Smooth muscle cell (in vitro differentiated cells): ENCODE measurements around the gene PLPPR2. TPM values are rescaled to one million over a fixed set of nuclear protein-coding genes. Genes with fewer than 3 reads are reported as not detected.
A peak's percentile ranks its signal among the peaks of the same experiment; 100 is the strongest.
"Not testable (repeated sequence)": the region's sequence is repeated elsewhere in the genome, so short reads cannot be mapped to it uniquely, and the experiment has no call there.

Source experiments
- DNase-seq: peaks from one replicate; lab custom pipeline; 2025; ENCODE audit not compliant: unreplicated experiment; lab: John Stamatoyannopoulos, UW
- H2AFZ ChIP-seq: fragments of 200-600 bp; sonication (generic); 2 replicates; pipeline ENCODE4 v1.6.0; 2016; ENCODE audit warnings: antibody characterized with exemption, low read depth, mild to moderate bottlenecking
- H3F3A ChIP-seq: fragments of 200-600 bp; sonication (generic); 2 replicates; pipeline ENCODE4 v1.6.0; 2017; ENCODE audit warnings: antibody characterized with exemption, low read depth
- H3K27ac ChIP-seq: fragments of 200-600 bp; sonication (generic); 2 replicates; pipeline ENCODE4 v1.5.1; 2016; ENCODE audit warnings: low read depth, mild to moderate bottlenecking
- H3K27me3 ChIP-seq: fragments of 200-600 bp; sonication (generic); 2 replicates; pipeline ENCODE4 v1.6.1; 2016; ENCODE audit warnings: low read depth, mild to moderate bottlenecking
- H3K36me3 ChIP-seq: fragments of 200-600 bp; sonication (generic); 2 replicates; pipeline ENCODE4 v1.5.1; 2016; ENCODE audit warnings: low read depth
- H3K4me1 ChIP-seq: fragments of 200-600 bp; sonication (generic); 2 replicates; pipeline ENCODE4 v1.5.1; 2016; ENCODE audit warnings: low read depth
- H3K4me2 ChIP-seq: fragments of 200-600 bp; sonication (generic); 2 replicates; pipeline ENCODE4 v1.6.0; 2016; ENCODE audit warnings: mild to moderate bottlenecking
- H3K4me3 ChIP-seq: fragments of 200-600 bp; sonication (generic); 2 replicates; pipeline ENCODE4 v1.5.1; 2016; ENCODE audit warnings: mild to moderate bottlenecking
- H3K79me2 ChIP-seq: fragments of 200-600 bp; sonication (generic); 2 replicates; pipeline ENCODE4 v1.6.0; 2016; ENCODE audit warnings: low read depth, mild to moderate bottlenecking
- H3K9ac ChIP-seq: fragments of 200-600 bp; sonication (generic); 2 replicates; pipeline ENCODE4 v1.6.0; 2016; ENCODE audit warnings: low read depth
- H3K9me3 ChIP-seq: fragments of 200-600 bp; sonication (generic); replicated peaks from 2 replicates; pipeline ENCODE4 v1.5.1; 2016; ENCODE audit warnings: low read depth
- H4K20me1 ChIP-seq: fragments of 200-600 bp; sonication (generic); 2 replicates; pipeline ENCODE4 v1.6.0; 2016; ENCODE audit warnings: low read depth
- CTCF ChIP-seq: fragments of 200-600 bp; sonication (generic); IDR thresholded peaks from 2 replicates; pipeline ENCODE4 v1.5.1; 2017; ENCODE audit warnings: borderline replicate concordance, mild to moderate bottlenecking, antibody characterized with exemption; ENCODE audit not compliant: insufficient read depth, poor library complexity, severe bottlenecking
- WGBS: methylation state at CpG from one replicate; pipeline ENCODE4 v1.1.7; 2016; ENCODE audit warnings: low lambda C conversion rate; 5-methylcytosine and 5-hydroxymethylcytosine counted together
- polyA plus RNA-seq: library from polyadenylated mRNA; unstranded; fragments of >200 nt; fragmentation: Nextera tagmentation; extraction: Ambion mirVana; gene quantifications from 2 replicates; pipeline ENCODE4 v1.2.1, GENCODE V29; 2016
- total RNA-seq: library from RNA; depleted of rRNA; stranded (reverse); fragments of >200 nt; gene quantifications from 2 replicates; pipeline ENCODE4 v1.2.3, GENCODE V29; 2014

The PLPPR2 gene
- total and polyA plus RNA-seq, 2 experiments from 2014 or later = 21.4 to 67.1 TPM

- H3K4me2 ChIP-seq = peak within 1 kb of the TSS; percentile 89
- H3K4me1 ChIP-seq = no peaks in the 10 kb centered on the region
- H3K36me3 ChIP-seq = no peaks in the 10 kb centered on the region
- no peaks in the 10 kb centered on the region for H3F3A ChIP-seq
- H3K27me3 ChIP-seq = no peaks in the 10 kb centered on the region
- H3K79me2 ChIP-seq = peaks cover 3% of the 10 kb centered on the region
- no peaks in the 10 kb centered on the region for H4K20me1 ChIP-seq
- peak; percentile 90 for DNase-seq
- H3K9ac ChIP-seq = peak within 1 kb of the TSS; percentile 91
- peak within 1 kb of the TSS; percentile 73 for H3K4me3 ChIP-seq
- 2% methylated on average over 49 of the region's 50 CpGs for WGBS
- peak within 1 kb of the TSS; percentile 81 for H2AFZ ChIP-seq
- no peak for TF ChIP-seq CTCF
- H3K27ac ChIP-seq = peak within 1 kb of the TSS; percentile 82
- H3K9me3 ChIP-seq = no peaks in the 10 kb centered on the region
These were observed 8.9 kb upstream of the PLPPR2 start, which contains the start of the genes CCDC159 and TMEM205 for GRCh38 chr19:11346104-11346940. CCDC159 (plus strand) TSS chr19:11346519; CDS start chr19:11346607, 88 bp downstream. TMEM205 (minus strand) TSS chr19:11346268; CDS start chr19:11345619, 649 bp downstream.

- H4K20me1 ChIP-seq = no peaks in the 10 kb centered on the region
- no peaks in the 10 kb centered on the region for H3K9me3 ChIP-seq
- H3F3A ChIP-seq = no peaks in the 10 kb centered on the region
- no peaks in the 10 kb centered on the region for H3K36me3 ChIP-seq
- no peaks in the 10 kb centered on the region for H3K4me1 ChIP-seq
- TF ChIP-seq CTCF = no peak
- no peak overlapping the region for H2AFZ ChIP-seq
- no peak for DNase-seq
- WGBS = 86% methylated on average over 7 of the region's 7 CpGs
- H3K9ac ChIP-seq = no peak overlapping the region
- H3K27me3 ChIP-seq = no peaks in the 10 kb centered on the region
- H3K4me3 ChIP-seq = no peak overlapping the region
- no peak overlapping the region for H3K4me2 ChIP-seq
- H3K79me2 ChIP-seq = peaks cover 3% of the 10 kb centered on the region
- no peak overlapping the region for H3K27ac ChIP-seq
These were observed 7.6 kb upstream of the PLPPR2 start for GRCh38 chr19:11347546-11348039.

- WGBS = 89% methylated on average over 4 of the region's 4 CpGs
These were observed 6.1 kb upstream of the PLPPR2 start for GRCh38 chr19:11349171-11349570.

GRCh38 chr19:11354102-11354501 lies 1.1 kb upstream of the PLPPR2 start:
- not testable (repeated sequence) for H3K4me1 ChIP-seq, H3K4me2 ChIP-seq, H3K9me3 ChIP-seq, H3K27me3 ChIP-seq, H2AFZ ChIP-seq, H3K79me2 ChIP-seq, H3F3A ChIP-seq, H3K27ac ChIP-seq, H3K9ac ChIP-seq, DNase-seq, H3K36me3 ChIP-seq, H3K4me3 ChIP-seq
- WGBS = 98% methylated on average over 4 of the region's 4 CpGs
- peaks cover 20% of the 10 kb centered on the region for H4K20me1 ChIP-seq

More at GRCh38 chr19:11349171-11349570, 6.1 kb upstream of the PLPPR2 start:
- H3K9ac ChIP-seq = no peak overlapping the region
- no peak overlapping the region for H3K27ac ChIP-seq
- DNase-seq = no peak
- H2AFZ ChIP-seq = no peak overlapping the region
- no peaks in the 10 kb centered on the region for H3K9me3 ChIP-seq
- no peaks in the 10 kb centered on the region for H3K36me3 ChIP-seq
- H3K4me3 ChIP-seq = no peak overlapping the region
- H3K4me2 ChIP-seq = no peak overlapping the region
- H3K79me2 ChIP-seq = peaks cover 3% of the 10 kb centered on the region
- H3K27me3 ChIP-seq = no peaks in the 10 kb centered on the region
- no peaks in the 10 kb centered on the region for H3F3A ChIP-seq
- H3K4me1 ChIP-seq = no peaks in the 10 kb centered on the region
- TF ChIP-seq CTCF = no peak
- no peaks in the 10 kb centered on the region for H4K20me1 ChIP-seq
